RWPE2 (cell line): ENCODE results near the gene MACF1.

Experiments used
- ATAC-seq: fragments of 200-7000 bp; cut with Tn5 transposase; 3 replicates; pipeline ENCODE4 v1.9.1; 2021; ENCODE audit warnings: low read depth
- DNase-seq: peaks from one replicate; pipeline ENCODE4 v3.0.0-alpha.2; 2020; ENCODE audit warnings: low spot score
- H3K27ac ChIP-seq: fragments of 450-650 bp; 2 replicates; pipeline ENCODE4 v1.5.1; 2017; ENCODE audit warnings: mild to moderate bottlenecking; ENCODE audit not compliant: poor library complexity, severe bottlenecking
- H3K27me3 ChIP-seq: fragments of 250-450 bp; sonication (Bioruptor Pico); 2 replicates; pipeline ENCODE4 v1.5.1; 2021; ENCODE audit warnings: mild to moderate bottlenecking, moderate library complexity; ENCODE audit not compliant: insufficient read depth, poor library complexity, severe bottlenecking
- H3K36me3 ChIP-seq: fragments of 250-450 bp; sonication (Bioruptor Pico); 2 replicates; pipeline ENCODE4 v1.5.1; 2020; ENCODE audit warnings: low read depth, mild to moderate bottlenecking, moderate library complexity
- H3K4me1 ChIP-seq: fragments of 250-450 bp; sonication (Bioruptor Pico); 2 replicates; pipeline ENCODE4 v1.5.1; 2021; ENCODE audit warnings: mild to moderate bottlenecking, moderate library complexity; ENCODE audit not compliant: insufficient read depth, poor library complexity, severe bottlenecking
- H3K4me3 ChIP-seq: fragments of 250-450 bp; sonication (Bioruptor Pico); 2 replicates; pipeline ENCODE4 v1.5.1; 2021; ENCODE audit warnings: mild to moderate bottlenecking, moderate library complexity; ENCODE audit not compliant: severe bottlenecking
- H3K9me3 ChIP-seq: fragments of 250-450 bp; sonication (Bioruptor Pico); 2 replicates; pipeline ENCODE4 v1.5.1; 2021; ENCODE audit warnings: mild to moderate bottlenecking, moderate library complexity; ENCODE audit not compliant: severe bottlenecking
- CTCF ChIP-seq: fragments of 450-650 bp; IDR thresholded peaks from one replicate; pipeline ENCODE4 v1.5.1; 2017; ENCODE audit warnings: mild to moderate bottlenecking, moderate library complexity; ENCODE audit not compliant: poor library complexity, severe bottlenecking

MACF1 gene

GRCh38 chr1:39346872-39347271, 142.4 kb downstream of the MACF1 start:
- ATAC-seq (no peak), DNase-seq (no peak)
- Histone ChIP-seq H3K27me3 (no peaks in the 10 kb centered on the region), H3K36me3 (peaks cover 82% of the 10 kb centered on the region), H3K27ac (no peak overlapping the region), H3K4me1 (no peaks in the 10 kb centered on the region), H3K4me3 (no peak overlapping the region), H3K9me3 (no peaks in the 10 kb centered on the region)
- TF ChIP-seq CTCF = no peak

GRCh38 chr1:39348278-39348677, 143.8 kb downstream of the MACF1 start:
- Histone ChIP-seq H3K27ac (no peak overlapping the region), H3K4me1 (no peaks in the 10 kb centered on the region), H3K27me3 (no peaks in the 10 kb centered on the region), H3K9me3 (no peaks in the 10 kb centered on the region), H3K4me3 (no peak overlapping the region), H3K36me3 (peaks cover 79% of the 10 kb centered on the region)
- DNase-seq = no peak
- no peak for TF ChIP-seq CTCF
- no peak for ATAC-seq

- Histone ChIP-seq H3K4me1 (no peaks in the 10 kb centered on the region), H3K9me3 (no peaks in the 10 kb centered on the region), H3K4me3 (no peak overlapping the region), H3K27me3 (no peaks in the 10 kb centered on the region), H3K36me3 (peaks cover 93% of the 10 kb centered on the region), H3K27ac (no peak overlapping the region)
- ATAC-seq = no peak
- DNase-seq = no peak
- TF ChIP-seq CTCF = no peak
Observed at GRCh38 chr1:39352881-39353280, 148.4 kb downstream of the MACF1 start.

- no peaks in the 10 kb centered on the region for H3K9me3 ChIP-seq
- ATAC-seq = no peak
- peaks cover 93% of the 10 kb centered on the region for H3K36me3 ChIP-seq
- no peak overlapping the region for H3K27ac ChIP-seq
- peak; percentile 18 for TF ChIP-seq CTCF
- no peaks in the 10 kb centered on the region for H3K27me3 ChIP-seq
- H3K4me3 ChIP-seq = no peak overlapping the region
- DNase-seq = no peak
- no peaks in the 10 kb centered on the region for H3K4me1 ChIP-seq
Observed at GRCh38 chr1:39354572-39354971, 150.1 kb downstream of the MACF1 start.

- Histone ChIP-seq H3K4me1 (no peaks in the 10 kb centered on the region), H3K27me3 (no peaks in the 10 kb centered on the region), H3K4me3 (no peak overlapping the region), H3K27ac (no peak overlapping the region), H3K36me3 (peaks cover 90% of the 10 kb centered on the region), H3K9me3 (no peaks in the 10 kb centered on the region)
- no peak for TF ChIP-seq CTCF
- no peak for ATAC-seq
- no peak for DNase-seq
Observed at GRCh38 chr1:39358491-39358890, 154.0 kb downstream of the MACF1 start.
